Caco-2 (cell line): ENCODE results near the gene CXXC1. TPM values are rescaled to one million over a fixed set of nuclear protein-coding genes. Genes with fewer than 3 reads are reported as not detected.

Experiments
- BruUV-seq: library from RNA; stranded (reverse); fragments of 400-500 nt; replicated peaks from 2 replicates; lab custom pipeline; 2021; lab: Mats Ljungman, UMichigan
- CTCF ChIA-PET: fragments of 300-600 bp; sonication (Branson Sonifier 250); formaldehyde crosslinking; loops from one replicate; lab custom pipeline; 2022; ENCODE audit warnings: antibody characterized with exemption; lab: Charles Lee
- POLR2A ChIA-PET: fragments of 300-600 bp; sonication (Branson Sonifier 250); formaldehyde crosslinking; loops from one replicate; lab custom pipeline; 2022; ENCODE audit warnings: antibody characterized with exemption; lab: Charles Lee
- DNase-seq, 2 experiments: peaks; one replicate each; pipeline versions ENCODE4 v3.0.0 to v3.0.0-alpha.2; 2020 to 2022
- H3K27me3 ChIP-seq: replicated peaks from 2 replicates; pipeline ENCODE4 v1.6.0; 2011; ENCODE audit warnings: low read length; ENCODE audit not compliant: control insufficient read depth, insufficient read depth
- H3K36me3 ChIP-seq: 2 replicates; pipeline ENCODE4 v1.5.1; 2011; ENCODE audit warnings: low read length; ENCODE audit not compliant: control insufficient read depth, insufficient read depth
- H3K4me1 ChIP-seq: fragments of 250-450 bp; sonication (Bioruptor Pico); 2 replicates; pipeline ENCODE4 v1.5.1; 2020; ENCODE audit warnings: mild to moderate bottlenecking
- H3K4me3 ChIP-seq: 2 replicates; pipeline ENCODE4 v1.5.1; 2011; ENCODE audit warnings: low read depth, mild to moderate bottlenecking, control low read depth, low read length
- H3K9me3 ChIP-seq: fragments of 250-450 bp; sonication (Bioruptor Pico); 2 replicates; pipeline ENCODE4 v1.5.1; 2020; ENCODE audit warnings: mild to moderate bottlenecking, moderate library complexity
- H3K27ac Mint-ChIP-seq: one replicate; pipeline ENCODE4 v1.8.0; 2022; ENCODE audit warnings: mixed read lengths; ENCODE audit not compliant: unreplicated experiment
- H3K27me3 Mint-ChIP-seq: one replicate; pipeline ENCODE4 v1.8.0; 2022; ENCODE audit warnings: mixed read lengths; ENCODE audit not compliant: insufficient read depth, unreplicated experiment
- H3K36me3 Mint-ChIP-seq: one replicate; pipeline ENCODE4 v1.8.0; 2022; ENCODE audit warnings: mild to moderate bottlenecking, mixed read lengths; ENCODE audit not compliant: insufficient read depth, unreplicated experiment
- H3K4me1 Mint-ChIP-seq: one replicate; pipeline ENCODE4 v1.8.0; 2022; ENCODE audit warnings: low read depth, mixed read lengths; ENCODE audit not compliant: unreplicated experiment
- H3K4me3 Mint-ChIP-seq: one replicate; pipeline ENCODE4 v1.8.0; 2022; ENCODE audit warnings: mild to moderate bottlenecking, moderate library complexity, mixed read lengths; ENCODE audit not compliant: unreplicated experiment
- H3K9me3 Mint-ChIP-seq: one replicate; pipeline ENCODE4 v1.8.0; 2022; ENCODE audit warnings: mixed read lengths; ENCODE audit not compliant: unreplicated experiment
- CTCF ChIP-seq, 2 experiments: fragments of 200-600 bp in 1 of 2; IDR thresholded peaks; 1 replicate in 1 of 2; 2 replicates in 1 of 2; pipeline versions ENCODE4 v1.5.1 to v1.8.0; 2011 to 2022; ENCODE audit warnings: antibody characterized with exemption in 1 of 2, control low read depth in 1 of 2, inconsistent platforms in 1 of 2, low read depth in 1 of 2, low read length in 1 of 2, mild to moderate bottlenecking in 1 of 2, moderate library complexity in 1 of 2; ENCODE audit not compliant: insufficient read depth in 1 of 2, severe bottlenecking in 1 of 2, unreplicated experiment in 1 of 2
- intact Hi-C: fragments of 100-400 bp; cut with micrococcal nuclease; formaldehyde crosslinking; loops from one replicate; pipeline ENCODE4 v1.10.0; 2022; ENCODE audit not compliant: unreplicated experiment
- total RNA-seq: library from RNA; stranded (reverse); gene quantifications from 2 replicates; pipeline ENCODE4 v1.2.3, GENCODE V29; 2022

Gene CXXC1
- total RNA-seq, 1 experiment from 2014 or later, result 37.7 TPM

- ChIA-PET CTCF (no interaction called here), POLR2A (no interaction called here)
- Histone ChIP-seq H3K9me3 (no peaks in the 10 kb centered on the region), H3K4me1 (no peaks in the 10 kb centered on the region), H3K36me3 (no peaks in the 10 kb centered on the region), H3K27me3 (no peaks in the 10 kb centered on the region), H3K4me3 (no peak overlapping the region)
- intact Hi-C loops, result no loop called here
- Mint-ChIP-seq H3K4me1 (no peaks in the 10 kb centered on the region), H3K27ac (no peak overlapping the region), H3K27me3 (peaks cover 4% of the 10 kb centered on the region), H3K36me3 (no peaks in the 10 kb centered on the region), H3K9me3 (no peaks in the 10 kb centered on the region), H3K4me3 (no peak overlapping the region)
- no TSS peak for BruUV-seq
- TF ChIP-seq CTCF (IDR thresholded peaks at IDR 0.05; ENCODE audit: insufficient read depth in 1 of 2, low read depth in 1 of 2, low read length in 1 of 2, severe bottlenecking in 1 of 2, unreplicated experiment in 1 of 2), result no peak
- no peak for DNase-seq
Observed at GRCh38 chr18:50315100-50315871, 27.8 kb upstream of the CXXC1 start.

- ChIA-PET POLR2A (no interaction called here), CTCF (no interaction called here)
- H3K27me3 ChIP-seq, result no peaks in the 10 kb centered on the region
- TF ChIP-seq CTCF (IDR thresholded peaks at IDR 0.05; ENCODE audit: insufficient read depth in 1 of 2, low read depth in 1 of 2, low read length in 1 of 2, severe bottlenecking in 1 of 2, unreplicated experiment in 1 of 2), result no peak
- Mint-ChIP-seq H3K9me3 (no peaks in the 10 kb centered on the region), H3K27ac (no peak overlapping the region), H3K27me3 (peaks cover 4% of the 10 kb centered on the region), H3K4me3 (no peak overlapping the region), H3K36me3 (no peaks in the 10 kb centered on the region), H3K4me1 (no peaks in the 10 kb centered on the region)
- no peak for DNase-seq
- no peaks in the 10 kb centered on the region for H3K9me3 ChIP-seq
- H3K36me3 ChIP-seq, result no peaks in the 10 kb centered on the region
- no peaks in the 10 kb centered on the region for H3K4me1 ChIP-seq
- no TSS peak for BruUV-seq
- intact Hi-C loops, result no loop called here
- no peak overlapping the region for H3K4me3 ChIP-seq
Observed at GRCh38 chr18:50313873-50314460, 26.5 kb upstream of the CXXC1 start.

GRCh38 chr18:50313031-50313607 is 25.6 kb upstream of the CXXC1 start:
- Histone ChIP-seq H3K4me3 (no peak overlapping the region), H3K4me1 (no peaks in the 10 kb centered on the region), H3K36me3 (no peaks in the 10 kb centered on the region), H3K27me3 (no peaks in the 10 kb centered on the region), H3K9me3 (no peaks in the 10 kb centered on the region)
- Mint-ChIP-seq H3K27ac (no peak overlapping the region), H3K4me1 (no peaks in the 10 kb centered on the region), H3K36me3 (no peaks in the 10 kb centered on the region), H3K27me3 (no peaks in the 10 kb centered on the region), H3K4me3 (no peak overlapping the region), H3K9me3 (no peaks in the 10 kb centered on the region)
- TF ChIP-seq CTCF (IDR thresholded peaks at IDR 0.05; ENCODE audit: insufficient read depth in 1 of 2, low read depth in 1 of 2, low read length in 1 of 2, severe bottlenecking in 1 of 2, unreplicated experiment in 1 of 2), result no peak
- POLR2A ChIA-PET, result no interaction called here
- CTCF ChIA-PET, result no interaction called here
- no TSS peak for BruUV-seq
- intact Hi-C loops, result no loop called here
- DNase-seq, result no peak
